Measurements from ENCODE around the gene MED1.

- TF ChIP-seq TAF1 (IDR thresholded peaks at IDR 0.05; ENCODE audit: borderline replicate concordance, low read depth, low read length) = no peak
- no peak for TF ChIP-seq POLR2A (IDR thresholded peaks at IDR 0.05; ENCODE audit: low read depth, low read length)
- TF ChIP-seq POLR2AphosphoS5 (IDR thresholded peaks at IDR 0.05; ENCODE audit: low read depth, low read length) = no peak
Observed at GRCh38 chr17:39487946-39488345, 36.9 kb upstream of the MED1 start.

Data from GM12892 (cell line).